ENCODE results near the gene ABHD18.
"Not testable (repeated sequence)": the region's sequence is repeated elsewhere in the genome, so short reads cannot be mapped to it uniquely, and the experiment has no call there.

ABHD18 gene

GRCh38 chr4:128025319-128025718 lies 60.1 kb downstream of the ABHD18 start:
- Histone ChIP-seq H3K4me1 (ENCODE audit: insufficient read depth, low read length) (no peaks in the 10 kb centered on the region), H3K9me3 (ENCODE audit: control insufficient read depth, insufficient read depth, low read length) (no peaks in the 10 kb centered on the region; the same call in 1 of the 2 replicates), H3K36me3 (ENCODE audit: insufficient read depth, low read length) (peaks cover 7% of the 10 kb centered on the region; the same call in 1 of the 2 replicates), H3K9ac (ENCODE audit: low read depth, low read length) (no peak overlapping the region)

GRCh38 chr4:128029907-128030306 lies 64.7 kb downstream of the ABHD18 start:
- Histone ChIP-seq H3K36me3 (ENCODE audit: insufficient read depth, low read length) (peaks cover 5% of the 10 kb centered on the region; the same call in 1 of the 2 replicates), H3K4me1 (ENCODE audit: insufficient read depth, low read length) (no peaks in the 10 kb centered on the region), H3K9ac (ENCODE audit: low read depth, low read length) (no peak overlapping the region), H3K9me3 (ENCODE audit: control insufficient read depth, insufficient read depth, low read length) (no peaks in the 10 kb centered on the region; the same call in 1 of the 2 replicates)

- peaks cover 2% of the 10 kb centered on the region; the same call in 1 of the 2 replicates for H3K36me3 ChIP-seq (ENCODE audit: insufficient read depth, low read length)
- no peaks in the 10 kb centered on the region; the same call in 1 of the 2 replicates for H3K9me3 ChIP-seq (ENCODE audit: control insufficient read depth, insufficient read depth, low read length)
- no peak overlapping the region for H3K9ac ChIP-seq (ENCODE audit: low read depth, low read length)
- no peaks in the 10 kb centered on the region for H3K4me1 ChIP-seq (ENCODE audit: insufficient read depth, low read length)
Measured at GRCh38 chr4:128031756-128032384, 66.7 kb downstream of the ABHD18 start.

- no peaks in the 10 kb centered on the region for H3K36me3 ChIP-seq (ENCODE audit: insufficient read depth, low read length)
- H3K9ac ChIP-seq (ENCODE audit: low read depth, low read length) = no peak overlapping the region
- H3K4me1 ChIP-seq (ENCODE audit: insufficient read depth, low read length) = no peaks in the 10 kb centered on the region
- no peaks in the 10 kb centered on the region for H3K9me3 ChIP-seq (ENCODE audit: control insufficient read depth, insufficient read depth, low read length)
Measured at GRCh38 chr4:128039568-128039967, 74.4 kb downstream of the ABHD18 start.

- not testable (repeated sequence) for H3K4me1 ChIP-seq (ENCODE audit: insufficient read depth, low read length); H3K36me3 ChIP-seq (ENCODE audit: insufficient read depth, low read length); H3K9me3 ChIP-seq (ENCODE audit: control insufficient read depth, insufficient read depth, low read length); H3K9ac ChIP-seq (ENCODE audit: low read depth, low read length)
Measured at GRCh38 chr4:128047019-128047418, 81.8 kb downstream of the ABHD18 start.

- not testable (repeated sequence) for H3K9me3 ChIP-seq (ENCODE audit: control insufficient read depth, insufficient read depth, low read length); H3K36me3 ChIP-seq (ENCODE audit: insufficient read depth, low read length); H3K4me1 ChIP-seq (ENCODE audit: insufficient read depth, low read length); H3K9ac ChIP-seq (ENCODE audit: low read depth, low read length)
Measured at GRCh38 chr4:128047514-128047913, 82.3 kb downstream of the ABHD18 start.

- H3K9ac ChIP-seq (ENCODE audit: low read depth, low read length); H3K36me3 ChIP-seq (ENCODE audit: insufficient read depth, low read length); H3K4me1 ChIP-seq (ENCODE audit: insufficient read depth, low read length); H3K9me3 ChIP-seq (ENCODE audit: control insufficient read depth, insufficient read depth, low read length): not testable (repeated sequence)
Measured at GRCh38 chr4:128051229-128051628, 86.0 kb downstream of the ABHD18 start.

GRCh38 chr4:128054907-128055306 lies 89.7 kb downstream of the ABHD18 start:
- not testable (repeated sequence) for H3K36me3 ChIP-seq (ENCODE audit: insufficient read depth, low read length); H3K9me3 ChIP-seq (ENCODE audit: control insufficient read depth, insufficient read depth, low read length); H3K4me1 ChIP-seq (ENCODE audit: insufficient read depth, low read length)
- peak overlapping the region; percentile 42; the same call in 1 of the 2 replicates for H3K9ac ChIP-seq (ENCODE audit: low read depth, low read length)

- H3K9me3 ChIP-seq (ENCODE audit: control insufficient read depth, insufficient read depth, low read length); H3K4me1 ChIP-seq (ENCODE audit: insufficient read depth, low read length); H3K36me3 ChIP-seq (ENCODE audit: insufficient read depth, low read length): not testable (repeated sequence)
- peak overlapping the region; percentile 42 for H3K9ac ChIP-seq (ENCODE audit: low read depth, low read length)
Measured at GRCh38 chr4:128055441-128056206, 90.4 kb downstream of the ABHD18 start.

GRCh38 chr4:128056396-128056795 lies 91.2 kb downstream of the ABHD18 start:
- Histone ChIP-seq H3K4me1 (ENCODE audit: insufficient read depth, low read length) (peaks cover 5% of the 10 kb centered on the region; the same call in 1 of the 2 replicates), H3K36me3 (ENCODE audit: insufficient read depth, low read length) (no peaks in the 10 kb centered on the region), H3K9me3 (ENCODE audit: control insufficient read depth, insufficient read depth, low read length) (no peaks in the 10 kb centered on the region), H3K9ac (ENCODE audit: low read depth, low read length) (no peak overlapping the region)

GRCh38 chr4:128060121-128060698 lies 95.0 kb downstream of the ABHD18 start:
- Histone ChIP-seq H3K36me3 (ENCODE audit: insufficient read depth, low read length) (no peaks in the 10 kb centered on the region), H3K9ac (ENCODE audit: low read depth, low read length) (peak overlapping the region; percentile 86), H3K9me3 (ENCODE audit: control insufficient read depth, insufficient read depth, low read length) (no peaks in the 10 kb centered on the region), H3K4me1 (ENCODE audit: insufficient read depth, low read length) (no peaks in the 10 kb centered on the region)

- Histone ChIP-seq H3K9me3 (ENCODE audit: control insufficient read depth, insufficient read depth, low read length) (no peaks in the 10 kb centered on the region), H3K9ac (ENCODE audit: low read depth, low read length) (peak within 1 kb of the TSS; percentile 86), H3K36me3 (ENCODE audit: insufficient read depth, low read length) (no peaks in the 10 kb centered on the region), H3K4me1 (ENCODE audit: insufficient read depth, low read length) (no peaks in the 10 kb centered on the region)
Measured at GRCh38 chr4:128060699-128061565, 95.7 kb downstream of the ABHD18 start, which contains the start of gene LARP1B. Gene LARP1B (plus strand): TSS chr4:128061312. CDS start chr4:128074952, 13,640 bp downstream.

GRCh38 chr4:128061566-128062536 lies 96.6 kb downstream of the ABHD18 start:
- H3K9me3 ChIP-seq (ENCODE audit: control insufficient read depth, insufficient read depth, low read length) = no peaks in the 10 kb centered on the region
- H3K36me3 ChIP-seq (ENCODE audit: insufficient read depth, low read length) = no peaks in the 10 kb centered on the region
- peak overlapping the region; percentile 86 for H3K9ac ChIP-seq (ENCODE audit: low read depth, low read length)
- no peaks in the 10 kb centered on the region for H3K4me1 ChIP-seq (ENCODE audit: insufficient read depth, low read length)

All from ES-I3 (cell line).